ENCODE results near the gene ATG10. TPM values are rescaled to one million over a fixed set of nuclear protein-coding genes. Genes with fewer than 3 reads are reported as not detected.
"Not testable (repeated sequence)": the region's sequence is repeated elsewhere in the genome, so short reads cannot be mapped to it uniquely, and the experiment has no call there.

ATG10 gene
- total RNA-seq, 8 experiments from 2014 or later, result 4.5 to 15.9 (median 7.8) TPM

- WGBS, 10 experiments, result 32 to 100% (median 85%) methylated on average over 1 to 9 of the region's 9 CpGs
- H3K27ac ChIP-seq, result no peak overlapping the region
- no peak for ATAC-seq (replicated peaks in 6 of 8)
- in situ Hi-C loops (cut with MboI; ENCODE audit: low pct_unique_long_range_greater_than_20kb in 2 of 9, low sequenced_read_pairs in 9 of 9, unreplicated experiment in 9 of 9), result loop anchor here in 1 of 9 experiments (25.0 kb wide), 1 partner anchor 200 kb away; the partner anchor contains the start of gene SSBP2
- no peak overlapping the region for H3K4me3 ChIP-seq
- no peaks in the 10 kb centered on the region for H3K4me1 ChIP-seq (replicated peaks in 1 of 2)
Measured at GRCh38 chr5:81961651-81962440, 10.0 kb upstream of the ATG10 start.

- Histone ChIP-seq H3K4me1 (replicated peaks in 1 of 2) (no peaks in the 10 kb centered on the region), H3K27ac (no peak overlapping the region), H3K4me3 (no peak overlapping the region)
- ATAC-seq (replicated peaks in 6 of 8), result no peak
- in situ Hi-C loops (cut with MboI; ENCODE audit: low pct_unique_long_range_greater_than_20kb in 2 of 9, low sequenced_read_pairs in 9 of 9, unreplicated experiment in 9 of 9), result loop anchor here in 1 of 9 experiments (25.0 kb wide), 1 partner anchor 201 kb away; the partner anchor contains the start of gene SSBP2
- 70 to 100% (median 93%) methylated on average over 2 to 4 of the region's 4 CpGs; no CpG with 5 or more reads in 1 of the 10 experiments for WGBS, 10 experiments
Measured at GRCh38 chr5:81963544-81963943, 8.3 kb upstream of the ATG10 start.

- H3K4me3 ChIP-seq, result no peak overlapping the region
- H3K4me1 ChIP-seq (replicated peaks in 1 of 2), result peaks cover 0 to under 1% of the 10 kb centered on the region in 2 donors
- H3K27ac ChIP-seq, result no peak overlapping the region
- ATAC-seq (replicated peaks in 6 of 8), result peak in 3 of 8 experiments; percentile 47 to 69 (median 55)
- in situ Hi-C loops (cut with MboI; ENCODE audit: low pct_unique_long_range_greater_than_20kb in 2 of 9, low sequenced_read_pairs in 9 of 9, unreplicated experiment in 9 of 9), result loop anchor here in 1 of 9 experiments (25.0 kb wide), 1 partner anchor 203 kb away; the partner anchor contains the start of gene SSBP2
- 17 to 100% (median 100%) methylated on average over 1 of the region's 1 CpG; no CpG with 5 or more reads in 3 of the 10 experiments for WGBS, 10 experiments
Measured at GRCh38 chr5:81965524-81965923, 6.3 kb upstream of the ATG10 start.

- no peak for ATAC-seq (replicated peaks in 6 of 8)
- peaks cover 4 to 8% of the 10 kb centered on the region in 2 donors for H3K4me1 ChIP-seq (replicated peaks in 1 of 2)
- WGBS, 10 experiments, result 78 to 100% (median 96%) methylated on average over 1 to 3 of the region's 3 CpGs
- H3K4me3 ChIP-seq, result no peak overlapping the region
- in situ Hi-C loops (cut with MboI; ENCODE audit: low pct_unique_long_range_greater_than_20kb in 2 of 9, low sequenced_read_pairs in 9 of 9, unreplicated experiment in 9 of 9), result loop anchor here in 1 of 9 experiments (25.0 kb wide), 1 partner anchor 207 kb away; the partner anchor contains the start of gene SSBP2
- H3K27ac ChIP-seq, result no peak overlapping the region
Measured at GRCh38 chr5:81969226-81969625, 2.6 kb upstream of the ATG10 start.

- in situ Hi-C loops (cut with MboI; ENCODE audit: low pct_unique_long_range_greater_than_20kb in 2 of 9, low sequenced_read_pairs in 9 of 9, unreplicated experiment in 9 of 9), result loop anchor here in 1 of 9 experiments (25.0 kb wide), 1 partner anchor 208 kb away; the partner anchor contains the start of gene SSBP2
- ATAC-seq (replicated peaks in 6 of 8), result no peak
- 73 to 100% (median 97%) methylated on average over 1 to 2 of the region's 2 CpGs; no CpG with 5 or more reads in 4 of the 10 experiments for WGBS, 10 experiments
Measured at GRCh38 chr5:81969912-81970311, 1.9 kb upstream of the ATG10 start.

GRCh38 chr5:81971111-81971711 is 612 bp upstream of the ATG10 start:
- no peak for ATAC-seq (replicated peaks in 6 of 8)
- peak overlapping the region; percentile 38 to 74 (median 45) for H3K4me3 ChIP-seq
- H3K4me1 ChIP-seq (replicated peaks in 1 of 2), result peaks cover 4 to 8% of the 10 kb centered on the region in 2 donors
- in situ Hi-C loops (cut with MboI; ENCODE audit: low pct_unique_long_range_greater_than_20kb in 2 of 9, low sequenced_read_pairs in 9 of 9, unreplicated experiment in 9 of 9), result loop anchor here in 1 of 9 experiments (25.0 kb wide), 1 partner anchor 209 kb away; the partner anchor contains the start of gene SSBP2
- H3K27ac ChIP-seq, result peak overlapping the region; percentile 94
- 0 to 10% (median 3%) methylated on average over 2 to 11 of the region's 11 CpGs for WGBS, 10 experiments

More at GRCh38 chr5:81969912-81970311, 1.9 kb upstream of the ATG10 start:
- H3K4me1 ChIP-seq (replicated peaks in 1 of 2), result peaks cover 4 to 8% of the 10 kb centered on the region in 2 donors
- H3K27ac ChIP-seq, result no peak overlapping the region
- H3K4me3 ChIP-seq, result no peak overlapping the region

GRCh38 chr5:81972492-81972783 is 615 bp downstream of the ATG10 start:
- no peak for ATAC-seq (replicated peaks in 6 of 8)
- Histone ChIP-seq H3K27ac (peak overlapping the region; percentile 94), H3K4me3 (peak overlapping the region; percentile 38 to 74 (median 45)), H3K4me1 (replicated peaks in 1 of 2) (peaks cover 4 to 8% of the 10 kb centered on the region in 2 donors)
- WGBS, 10 experiments, result 0% methylated on average over 1 to 5 of the region's 9 CpGs; no CpG with 5 or more reads in 7 of the 10 experiments
- in situ Hi-C loops (cut with MboI; ENCODE audit: low pct_unique_long_range_greater_than_20kb in 2 of 9, low sequenced_read_pairs in 9 of 9, unreplicated experiment in 9 of 9), result loop anchor here in 1 of 9 experiments (25.0 kb wide), 1 partner anchor 210 kb away; the partner anchor contains the start of gene SSBP2

GRCh38 chr5:81980160-81980559 is 8.3 kb downstream of the ATG10 start:
- no peak overlapping the region for H3K27ac ChIP-seq
- in situ Hi-C loops (cut with MboI; ENCODE audit: low pct_unique_long_range_greater_than_20kb in 2 of 9, low sequenced_read_pairs in 9 of 9, unreplicated experiment in 9 of 9), result no loop called here
- ATAC-seq (replicated peaks in 6 of 8), result no peak
- no peak overlapping the region for H3K4me3 ChIP-seq
- WGBS, 10 experiments, result 17 to 73% (median 42%) methylated on average over 1 to 3 of the region's 3 CpGs
- no peaks in the 10 kb centered on the region for H3K4me1 ChIP-seq (replicated peaks in 1 of 2)

GRCh38 chr5:81980598-81981260 is 8.9 kb downstream of the ATG10 start:
- Histone ChIP-seq H3K27ac (no peak overlapping the region), H3K4me3 (no peak overlapping the region), H3K4me1 (replicated peaks in 1 of 2) (no peaks in the 10 kb centered on the region)
- peak in 3 of 8 experiments; percentile 71 to 96 (median 82) for ATAC-seq (replicated peaks in 6 of 8)
- in situ Hi-C loops (cut with MboI; ENCODE audit: low pct_unique_long_range_greater_than_20kb in 2 of 9, low sequenced_read_pairs in 9 of 9, unreplicated experiment in 9 of 9), result no loop called here
- WGBS, 10 experiments, result 67 to 100% (median 97%) methylated on average over 1 to 3 of the region's 3 CpGs; no CpG with 5 or more reads in 2 of the 10 experiments

- in situ Hi-C loops (cut with MboI; ENCODE audit: low pct_unique_long_range_greater_than_20kb in 2 of 9, low sequenced_read_pairs in 9 of 9, unreplicated experiment in 9 of 9); H3K4me3 ChIP-seq; ATAC-seq (replicated peaks in 6 of 8); H3K27ac ChIP-seq; H3K4me1 ChIP-seq (replicated peaks in 1 of 2): not testable (repeated sequence)
- 76 to 100% (median 96%) methylated on average over 2 to 8 of the region's 11 CpGs; no CpG with 5 or more reads in 4 of the 10 experiments for WGBS, 10 experiments
Measured at GRCh38 chr5:81982172-81982685, 10.4 kb downstream of the ATG10 start.

- no CpG with 5 or more reads among the region's 27 CpGs for WGBS, 10 experiments
- ATAC-seq (replicated peaks in 6 of 8); in situ Hi-C loops (cut with MboI; ENCODE audit: low pct_unique_long_range_greater_than_20kb in 2 of 9, low sequenced_read_pairs in 9 of 9, unreplicated experiment in 9 of 9); H3K4me3 ChIP-seq; H3K4me1 ChIP-seq (replicated peaks in 1 of 2); H3K27ac ChIP-seq: not testable (repeated sequence)
Measured at GRCh38 chr5:81983148-81983547, 11.3 kb downstream of the ATG10 start.

- in situ Hi-C loops (cut with MboI; ENCODE audit: low pct_unique_long_range_greater_than_20kb in 2 of 9, low sequenced_read_pairs in 9 of 9, unreplicated experiment in 9 of 9); H3K27ac ChIP-seq; H3K4me3 ChIP-seq; H3K4me1 ChIP-seq (replicated peaks in 1 of 2); ATAC-seq (replicated peaks in 6 of 8): not testable (repeated sequence)
- no CpG with 5 or more reads among the region's 30 CpGs for WGBS, 10 experiments
Measured at GRCh38 chr5:81983563-81983962, 11.7 kb downstream of the ATG10 start.

Measured in motor neuron (in vitro differentiated cells).